ENCODE measurements around the gene PHF5A.
A peak's percentile ranks its signal among the peaks of the same experiment; 100 is the strongest.

PHF5A gene

GRCh38 chr22:41447435-41448188 lies 20.9 kb downstream of the PHF5A start:
- peak overlapping the region; percentile 86 for H3K4me3 ChIP-seq (ENCODE audit: low read depth, low read length)
- no peak for TF ChIP-seq CTCF (IDR thresholded peaks at IDR 0.05; ENCODE audit: low read depth, low read length)
- TF ChIP-seq POLR2A (IDR thresholded peaks at IDR 0.05; ENCODE audit: extremely low read depth, insufficient read length): peak; percentile 57
- TF ChIP-seq, protein P1, sequence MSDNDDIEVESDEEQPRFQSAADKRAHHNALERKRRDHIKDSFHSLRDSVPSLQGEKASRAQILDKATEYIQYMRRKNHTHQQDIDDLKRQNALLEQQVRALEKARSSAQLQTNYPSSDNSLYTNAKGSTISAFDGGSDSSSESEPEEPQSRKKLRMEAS (IDR thresholded peaks at IDR 0.05; ENCODE audit: low read depth, low read length): peak; percentile 1; the same call in 1 of the 2 replicates
- DNase-seq (ENCODE audit: low read depth): peak; percentile 84

DNA sequence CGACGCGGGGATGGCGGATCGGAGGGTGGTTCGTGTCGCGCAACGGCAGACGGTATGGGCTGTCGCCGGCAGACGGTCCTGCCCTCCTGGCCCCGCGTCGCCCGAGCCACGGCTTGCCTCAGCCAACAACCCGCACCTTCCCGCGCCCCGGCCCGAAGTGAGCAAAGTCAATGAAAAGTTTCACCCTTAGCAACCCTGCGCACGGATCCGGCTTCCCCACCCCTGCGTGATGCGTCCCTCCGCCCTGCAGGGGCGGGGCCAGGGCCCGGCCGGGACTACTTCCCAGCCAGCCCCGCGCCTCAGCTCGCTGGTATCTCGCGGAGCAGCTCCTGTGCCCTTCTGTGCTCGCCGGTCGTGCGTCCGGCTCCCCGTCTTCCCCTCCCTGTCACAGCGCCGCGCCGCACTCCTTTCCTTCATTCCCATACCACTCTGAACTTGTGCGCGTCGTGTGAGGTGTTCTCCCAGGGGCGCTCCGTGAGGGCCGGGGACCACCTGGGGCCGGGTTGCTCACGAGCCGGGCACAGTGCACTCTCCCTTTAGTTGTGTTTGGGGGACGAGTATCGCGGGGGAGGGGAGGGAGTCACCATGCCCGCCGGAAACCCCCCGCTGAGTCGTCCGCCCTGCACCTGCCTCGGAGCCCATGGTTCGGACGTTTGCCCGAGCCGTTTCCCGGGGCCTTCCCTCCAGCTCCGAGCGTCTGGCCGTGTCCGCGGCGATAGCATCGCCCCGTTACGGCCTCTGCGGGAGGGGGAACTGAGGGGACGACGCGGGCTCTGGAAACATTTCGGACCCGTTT lies 21.7 kb downstream of the PHF5A start, which contains the start of gene TOB2:
Gene TOB2, minus strand, starts transcription at position 163 of the 796 bp plus-strand sequence. CDS start 9,456 bp downstream, outside the sequence.
- peak within 1 kb of the TSS; percentile 86 for H3K4me3 ChIP-seq (ENCODE audit: low read depth, low read length)
- DNase-seq (ENCODE audit: low read depth): peak; percentile 96
- peak; percentile 69 for TF ChIP-seq MYC (IDR thresholded peaks at IDR 0.05; ENCODE audit: low read depth, low read length)
- peak; percentile 92 for TF ChIP-seq POLR2A (IDR thresholded peaks at IDR 0.05; ENCODE audit: extremely low read depth, insufficient read length)
- no peak for TF ChIP-seq CTCF (IDR thresholded peaks at IDR 0.05; ENCODE audit: low read depth, low read length)

DNA sequence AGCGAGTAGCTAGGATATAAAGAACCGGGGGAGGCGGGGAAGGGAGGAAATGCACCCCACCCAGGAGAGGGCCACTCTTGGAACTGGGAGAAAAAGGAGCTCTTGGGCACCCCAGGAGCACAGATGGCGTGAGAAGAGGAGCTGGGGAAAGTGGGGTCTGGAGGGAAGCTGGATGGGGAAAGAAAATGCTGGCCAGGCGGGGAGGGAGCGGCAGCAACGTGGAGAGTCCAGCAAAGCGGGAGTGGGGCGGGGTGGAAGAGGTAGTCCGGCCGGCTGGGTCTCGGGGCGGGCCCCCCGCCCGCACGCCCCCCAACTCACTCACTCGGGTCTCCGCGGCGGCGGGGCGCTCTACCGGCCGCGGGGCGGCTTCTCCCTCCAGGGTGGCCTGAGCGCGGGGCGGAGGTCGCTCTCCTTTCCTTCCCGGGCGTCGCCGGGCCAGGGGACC lies 22.4 kb downstream of the PHF5A start:
- DNase-seq (ENCODE audit: low read depth): peak; percentile 45
- peak overlapping the region; percentile 86 for H3K4me3 ChIP-seq (ENCODE audit: low read depth, low read length)

DNA sequence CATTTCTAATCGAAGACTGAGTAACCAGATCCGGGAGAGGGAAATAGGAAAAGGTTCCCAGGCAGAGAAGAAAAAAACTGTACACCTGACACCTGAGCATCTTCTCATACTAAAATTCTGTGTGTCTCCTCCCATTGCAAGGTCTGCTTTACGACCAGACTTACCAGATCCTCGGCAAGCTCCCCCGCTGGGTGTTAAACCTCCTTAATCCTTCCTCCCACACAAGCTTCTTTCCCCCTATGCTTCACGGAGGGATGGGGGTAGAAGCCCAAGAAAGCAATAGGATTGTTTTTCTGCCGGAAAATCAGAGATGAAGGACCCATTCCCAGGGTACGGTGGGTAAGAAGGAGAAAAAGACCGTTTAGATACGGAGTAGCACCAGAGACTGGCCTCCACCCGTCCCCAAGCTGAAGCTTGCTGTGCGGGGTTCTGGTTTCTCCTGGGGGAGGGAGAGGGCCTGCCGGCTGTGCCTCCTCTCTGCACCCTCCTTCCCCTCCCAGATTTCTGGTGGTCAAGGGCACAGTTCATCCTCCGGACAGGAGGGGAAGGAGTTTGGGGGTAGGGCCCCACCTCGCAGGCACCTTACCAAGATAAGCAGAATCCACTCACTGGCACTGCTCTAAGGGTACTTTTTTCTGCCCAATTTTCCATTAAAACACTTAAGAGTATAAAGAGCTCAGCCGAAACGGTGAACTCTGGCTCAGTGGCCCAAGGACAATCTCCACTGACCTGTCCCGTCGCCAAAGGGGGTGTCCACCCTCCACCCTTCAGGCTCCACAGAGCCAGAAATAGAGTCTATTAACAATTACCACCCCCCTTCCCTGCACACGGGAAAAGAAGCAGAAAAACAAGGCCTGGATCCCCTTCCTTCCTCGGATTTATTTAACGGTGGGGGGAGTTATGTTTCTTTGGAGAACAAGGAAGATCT lies 23.1 kb downstream of the PHF5A start:
- no peak for TF ChIP-seq CTCF (IDR thresholded peaks at IDR 0.05; ENCODE audit: low read depth, low read length)
- TF ChIP-seq POLR2A (IDR thresholded peaks at IDR 0.05; ENCODE audit: extremely low read depth, insufficient read length): no peak
- no peak for TF ChIP-seq MYC (IDR thresholded peaks at IDR 0.05; ENCODE audit: low read depth, low read length)
- TF ChIP-seq, protein P1 (IDR thresholded peaks at IDR 0.05; ENCODE audit: low read depth, low read length): no peak
- H3K4me3 ChIP-seq (ENCODE audit: low read depth, low read length): peak overlapping the region; percentile 86
- DNase-seq (ENCODE audit: low read depth): peak; percentile 69

More for the DNA sequence above, 22.4 kb downstream of the PHF5A start:
- TF ChIP-seq POLR2A (IDR thresholded peaks at IDR 0.05; ENCODE audit: extremely low read depth, insufficient read length): no peak
- TF ChIP-seq, protein P1 (IDR thresholded peaks at IDR 0.05; ENCODE audit: low read depth, low read length): no peak
- no peak for TF ChIP-seq CTCF (IDR thresholded peaks at IDR 0.05; ENCODE audit: low read depth, low read length)
- TF ChIP-seq MYC (IDR thresholded peaks at IDR 0.05; ENCODE audit: low read depth, low read length): no peak

DNA sequence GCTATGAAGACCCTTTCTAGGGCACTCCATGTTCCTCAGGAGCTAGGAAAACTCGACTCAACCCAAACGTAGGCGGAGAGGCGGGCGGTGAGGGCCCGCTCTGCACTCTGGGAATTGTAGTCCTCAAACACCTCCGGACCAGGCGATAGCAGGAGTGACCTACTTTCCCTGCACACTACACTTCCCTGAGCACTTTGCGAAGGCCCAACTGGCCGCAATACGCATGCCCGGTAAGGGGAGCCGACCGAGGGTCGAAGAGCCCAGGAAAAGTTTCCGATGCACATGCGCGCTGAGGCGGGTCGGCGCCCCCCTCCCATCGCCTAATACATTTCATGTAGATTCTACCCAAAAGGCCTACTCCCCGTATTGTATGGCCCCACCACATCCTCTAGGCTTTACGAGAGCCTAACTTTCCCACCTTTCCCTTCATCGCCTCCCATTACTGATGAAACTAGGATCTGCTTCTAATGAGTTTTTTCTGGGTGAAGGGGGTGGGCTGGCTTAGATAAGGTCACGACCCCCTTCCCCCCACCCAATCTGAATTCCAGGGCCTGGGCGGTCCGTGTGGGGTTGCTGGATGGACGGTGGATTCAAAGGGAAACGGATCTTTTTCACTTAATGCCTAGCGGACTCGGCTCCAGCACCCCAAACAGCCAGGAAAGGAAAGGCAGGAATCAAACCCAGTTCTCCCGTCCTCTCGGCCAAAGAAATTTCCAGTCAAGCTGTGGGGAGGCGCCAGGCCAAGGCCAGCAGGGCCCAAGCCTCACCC lies 23.9 kb downstream of the PHF5A start:
- H3K4me3 ChIP-seq (ENCODE audit: low read depth, low read length): peak overlapping the region; percentile 86
- no peak for TF ChIP-seq CTCF (IDR thresholded peaks at IDR 0.05; ENCODE audit: low read depth, low read length)
- no peak for TF ChIP-seq POLR2A (IDR thresholded peaks at IDR 0.05; ENCODE audit: extremely low read depth, insufficient read length)
- TF ChIP-seq, protein P1 (IDR thresholded peaks at IDR 0.05; ENCODE audit: low read depth, low read length): no peak
- no peak for TF ChIP-seq MYC (IDR thresholded peaks at IDR 0.05; ENCODE audit: low read depth, low read length)
- DNase-seq (ENCODE audit: low read depth): peak; percentile 64
